IMR-90 (cell line): ENCODE measurements around the gene RAD21L1.

Experiments used
- BHLHE40 ChIP-seq: fragments of 150-350 bp; IDR thresholded peaks from 2 replicates; pipeline ENCODE4 v1.6.1; 2016; ENCODE audit warnings: mild to moderate bottlenecking, low read depth, low read length
- CEBPB ChIP-seq: IDR thresholded peaks from 2 replicates; pipeline ENCODE4 v1.6.1; 2012; ENCODE audit warnings: low read depth, low read length, improper control_type of control experiment
- FOS ChIP-seq: fragments of 150-350 bp; IDR thresholded peaks from 2 replicates; pipeline ENCODE4 v1.6.1; 2016; ENCODE audit warnings: low read depth, low read length
- MAFK ChIP-seq: IDR thresholded peaks from 2 replicates; pipeline ENCODE4 v1.6.1; 2012; ENCODE audit warnings: low read depth, low read length, improper control_type of control experiment
- MAZ ChIP-seq: IDR thresholded peaks from 2 replicates; pipeline ENCODE4 v1.6.1; 2012; ENCODE audit warnings: low read depth, mild to moderate bottlenecking, low read length, improper control_type of control experiment, moderate library complexity, borderline replicate concordance
- MXI1 ChIP-seq: IDR thresholded peaks from 2 replicates; pipeline ENCODE4 v1.6.1; 2012; ENCODE audit warnings: low read depth, mild to moderate bottlenecking, low read length, moderate library complexity, borderline replicate concordance
- NFE2L2 ChIP-seq: fragments of 150-350 bp; IDR thresholded peaks from 2 replicates; pipeline ENCODE4 v1.6.1; 2016; ENCODE audit warnings: low read depth, mild to moderate bottlenecking, low read length
- POLR2A ChIP-seq: IDR thresholded peaks from 2 replicates; pipeline ENCODE4 v1.6.1; 2012; ENCODE audit warnings: mild to moderate bottlenecking, low read depth, low read length
- RAD21 ChIP-seq: IDR thresholded peaks from 2 replicates; pipeline ENCODE4 v1.6.1; 2012; ENCODE audit warnings: low read length, improper control_type of control experiment
- RCOR1 ChIP-seq: IDR thresholded peaks from 2 replicates; pipeline ENCODE4 v1.6.1; 2012; ENCODE audit warnings: mild to moderate bottlenecking, low read length, improper control_type of control experiment; ENCODE audit not compliant: insufficient replicate concordance
- RFX5 ChIP-seq: IDR thresholded peaks from 2 replicates; pipeline ENCODE4 v1.8.0; 2012; ENCODE audit warnings: low read depth, mild to moderate bottlenecking, low read length, moderate library complexity
- SMC3 ChIP-seq: fragments of 150-350 bp; IDR thresholded peaks from 2 replicates; pipeline ENCODE4 v1.6.1; 2016; ENCODE audit warnings: low read depth, mild to moderate bottlenecking, antibody characterized with exemption, low read length, moderate library complexity
- TF ChIP-seq, protein P1 (sequence below): conservative IDR thresholded peaks from 2 replicates; pipeline ENCODE4 v1.5.1; 2012; ENCODE audit warnings: mild to moderate bottlenecking, low read depth, low read length, improper control_type of control experiment
- TF ChIP-seq, protein P2 (sequence below): fragments of 150-350 bp; IDR thresholded peaks from 2 replicates; pipeline ENCODE4 v1.6.1; 2017; ENCODE audit warnings: mild to moderate bottlenecking, antibody characterized with exemption, low read length, low read depth

DNA sequence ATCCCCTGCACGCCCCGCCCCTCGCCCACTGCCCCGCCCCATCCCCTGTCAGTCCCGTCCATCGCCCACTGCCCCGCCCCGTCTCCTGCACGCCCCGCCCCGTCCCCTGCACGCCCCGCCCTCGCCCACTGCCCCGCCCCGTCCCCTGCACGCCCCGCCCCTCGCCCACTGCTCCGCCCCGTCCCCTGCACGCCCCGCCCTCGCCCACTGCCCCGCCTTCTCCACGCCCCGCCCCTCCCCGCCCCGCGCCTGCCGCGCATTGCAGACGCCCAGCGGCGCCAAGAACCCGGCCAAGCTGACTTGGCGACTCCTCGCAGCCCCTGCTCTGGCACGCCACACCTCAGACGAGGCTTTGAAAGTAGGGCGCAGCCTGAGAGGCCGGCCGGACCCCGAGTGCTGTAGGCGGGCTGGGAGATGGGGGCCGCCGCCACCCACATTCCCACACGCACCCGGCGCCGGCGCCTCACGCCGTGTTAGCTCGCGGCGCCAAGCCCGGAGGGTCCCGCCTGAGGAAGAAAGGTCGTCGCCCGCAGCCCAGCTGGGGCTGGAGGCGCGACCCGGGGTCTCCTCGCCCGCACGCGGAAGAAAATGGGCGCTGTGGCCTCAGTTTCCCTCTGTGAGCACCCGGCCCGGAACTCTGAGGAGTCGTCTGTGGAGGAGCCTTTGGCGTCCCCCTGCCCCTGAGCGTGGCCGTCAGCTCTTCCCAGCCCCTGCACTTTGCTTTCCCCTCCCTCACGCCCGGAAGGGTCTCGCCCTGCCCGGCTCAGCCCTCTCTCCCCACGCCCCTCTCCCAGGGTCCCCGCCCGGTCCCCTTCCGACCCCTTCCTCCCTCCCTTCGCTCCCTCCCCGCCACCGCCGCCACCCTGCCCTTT lies at the start of gene RAD21L1:
- TF ChIP-seq, protein P1, sequence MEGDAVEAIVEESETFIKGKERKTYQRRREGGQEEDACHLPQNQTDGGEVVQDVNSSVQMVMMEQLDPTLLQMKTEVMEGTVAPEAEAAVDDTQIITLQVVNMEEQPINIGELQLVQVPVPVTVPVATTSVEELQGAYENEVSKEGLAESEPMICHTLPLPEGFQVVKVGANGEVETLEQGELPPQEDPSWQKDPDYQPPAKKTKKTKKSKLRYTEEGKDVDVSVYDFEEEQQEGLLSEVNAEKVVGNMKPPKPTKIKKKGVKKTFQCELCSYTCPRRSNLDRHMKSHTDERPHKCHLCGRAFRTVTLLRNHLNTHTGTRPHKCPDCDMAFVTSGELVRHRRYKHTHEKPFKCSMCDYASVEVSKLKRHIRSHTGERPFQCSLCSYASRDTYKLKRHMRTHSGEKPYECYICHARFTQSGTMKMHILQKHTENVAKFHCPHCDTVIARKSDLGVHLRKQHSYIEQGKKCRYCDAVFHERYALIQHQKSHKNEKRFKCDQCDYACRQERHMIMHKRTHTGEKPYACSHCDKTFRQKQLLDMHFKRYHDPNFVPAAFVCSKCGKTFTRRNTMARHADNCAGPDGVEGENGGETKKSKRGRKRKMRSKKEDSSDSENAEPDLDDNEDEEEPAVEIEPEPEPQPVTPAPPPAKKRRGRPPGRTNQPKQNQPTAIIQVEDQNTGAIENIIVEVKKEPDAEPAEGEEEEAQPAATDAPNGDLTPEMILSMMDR: no peak
- no peak for TF ChIP-seq SMC3
- TF ChIP-seq MAFK: no peak
- TF ChIP-seq, protein P2, sequence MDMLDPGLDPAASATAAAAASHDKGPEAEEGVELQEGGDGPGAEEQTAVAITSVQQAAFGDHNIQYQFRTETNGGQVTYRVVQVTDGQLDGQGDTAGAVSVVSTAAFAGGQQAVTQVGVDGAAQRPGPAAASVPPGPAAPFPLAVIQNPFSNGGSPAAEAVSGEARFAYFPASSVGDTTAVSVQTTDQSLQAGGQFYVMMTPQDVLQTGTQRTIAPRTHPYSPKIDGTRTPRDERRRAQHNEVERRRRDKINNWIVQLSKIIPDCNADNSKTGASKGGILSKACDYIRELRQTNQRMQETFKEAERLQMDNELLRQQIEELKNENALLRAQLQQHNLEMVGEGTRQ: no peak
- TF ChIP-seq RCOR1: no peak
- TF ChIP-seq MXI1: no peak
- no peak for TF ChIP-seq POLR2A
- 0 out of 2 replicates have a peak, but pooled peaks have one; percentile 13 for TF ChIP-seq RAD21
- no peak for TF ChIP-seq FOS
- no peak for TF ChIP-seq CEBPB
- TF ChIP-seq RFX5: no peak
- no peak for TF ChIP-seq NFE2L2
- TF ChIP-seq BHLHE40: no peak
- TF ChIP-seq MAZ: no peak; the same call in 1 of the 2 replicates
